NCI-H2029 treated with DMSO at 0.1 percent for 48 hours (cell line): ENCODE data around the gene EIF3A.
"Not testable (repeated sequence)": the region's sequence is repeated elsewhere in the genome, so short reads cannot be mapped to it uniquely, and the experiment has no call there.

ENCODE experiments used
- DNase-seq: peaks from one replicate; lab custom pipeline; 2025; lab: John Stamatoyannopoulos, UW

The EIF3A gene

DNA sequence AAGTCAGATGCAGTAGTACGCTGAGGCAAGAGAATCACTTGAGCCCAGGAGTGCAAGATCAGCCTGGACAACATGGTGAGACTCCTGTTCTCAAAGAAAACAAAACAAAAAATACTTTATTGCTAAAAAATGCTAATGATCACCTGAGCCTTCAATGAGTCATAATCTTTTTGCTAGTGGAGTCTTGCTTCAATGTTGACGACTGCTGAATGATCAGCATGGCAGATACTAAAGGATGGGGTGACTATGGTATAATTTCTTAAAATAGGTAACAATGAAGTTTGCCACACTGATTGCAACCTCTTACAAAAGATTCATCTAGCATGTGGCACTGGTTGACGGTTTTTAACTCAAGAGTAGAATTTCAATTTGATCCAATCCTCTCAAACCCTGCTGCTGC is 28.8 kb downstream of the EIF3A start:
- DNase-seq = no peak

- no peak for DNase-seq
Measured at GRCh38 chr10:119049777-119050176, 30.8 kb downstream of the EIF3A start.

DNA sequence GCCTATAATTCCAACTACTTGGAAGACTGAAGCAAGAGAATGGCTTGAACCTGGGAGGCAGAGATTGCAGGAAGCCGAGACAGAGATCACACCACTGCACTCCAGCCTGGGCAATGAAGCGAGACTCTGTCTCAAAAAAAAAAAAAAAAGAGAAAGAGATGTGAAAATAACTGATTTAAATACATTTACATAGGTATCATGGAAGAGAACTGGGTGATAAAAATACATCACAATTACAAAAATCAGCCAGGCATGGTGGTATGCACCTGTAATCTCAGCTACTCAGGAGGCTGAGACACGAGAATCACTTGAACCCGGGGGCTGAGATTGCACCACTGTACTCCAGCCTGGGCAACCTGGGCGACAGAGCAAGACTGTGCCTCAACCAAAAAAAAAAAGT is 31.3 kb downstream of the EIF3A start:
- no peak for DNase-seq

DNA sequence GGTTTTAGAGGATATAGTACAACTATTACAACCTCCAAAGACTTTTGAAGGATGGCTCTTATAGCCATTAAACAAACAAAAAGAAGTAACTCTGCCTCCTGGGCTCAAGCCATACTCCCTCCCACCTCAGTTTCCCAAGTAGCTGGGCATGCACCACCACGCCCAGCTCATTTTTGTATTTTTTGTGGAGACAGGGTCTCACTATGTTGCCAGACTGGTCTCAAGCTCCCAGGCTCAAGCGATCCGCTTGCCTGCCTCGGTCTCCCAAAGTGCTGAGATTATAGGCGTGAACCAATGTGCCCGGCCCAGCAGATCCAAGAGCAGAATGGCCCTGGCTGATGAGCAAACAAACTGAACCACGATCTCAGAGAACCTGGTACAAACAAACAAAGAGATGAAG is 35.1 kb downstream of the EIF3A start:
- no peak for DNase-seq

GRCh38 chr10:119042169-119042568 is 38.4 kb downstream of the EIF3A start:
- DNase-seq = no peak

DNA sequence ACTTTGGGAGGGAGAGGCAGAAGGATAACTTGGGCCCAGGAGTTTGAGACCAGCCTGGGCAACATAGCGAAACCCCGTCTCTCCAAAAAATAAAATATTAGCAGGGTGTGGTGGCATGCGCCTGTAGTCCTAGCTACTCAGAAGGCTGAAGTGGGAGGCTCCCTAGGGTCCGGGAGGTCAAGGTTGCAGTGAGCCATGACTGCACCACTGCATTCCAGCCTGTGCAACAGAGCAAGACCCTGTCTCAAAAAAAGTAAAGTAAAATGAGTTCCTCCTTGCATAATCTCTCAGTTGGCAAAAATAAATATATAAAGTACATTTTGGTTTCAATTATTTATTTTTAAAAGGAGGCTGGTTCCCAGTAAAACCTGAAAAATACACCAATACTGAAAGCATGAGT is 39.3 kb downstream of the EIF3A start:
- DNase-seq = no peak

DNA sequence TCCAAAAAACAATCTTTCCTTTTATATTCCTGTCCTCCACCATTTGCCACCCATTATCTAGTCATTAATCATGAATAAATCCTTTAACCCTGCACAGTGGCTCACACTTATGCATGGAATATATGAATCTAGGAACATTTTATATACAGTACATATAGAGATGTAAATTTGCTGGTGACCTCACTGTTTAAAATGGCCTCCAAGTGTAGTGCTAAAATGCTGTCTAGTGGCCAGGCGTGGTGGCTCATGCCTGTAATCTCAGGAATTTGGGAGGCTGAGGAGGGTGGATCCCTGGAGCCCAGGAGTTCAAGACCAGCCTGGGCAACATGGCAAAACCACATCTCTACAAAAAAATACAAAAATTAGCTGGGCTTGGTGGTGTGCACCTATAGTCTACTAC is 41.5 kb downstream of the EIF3A start:
- DNase-seq = no peak

DNA sequence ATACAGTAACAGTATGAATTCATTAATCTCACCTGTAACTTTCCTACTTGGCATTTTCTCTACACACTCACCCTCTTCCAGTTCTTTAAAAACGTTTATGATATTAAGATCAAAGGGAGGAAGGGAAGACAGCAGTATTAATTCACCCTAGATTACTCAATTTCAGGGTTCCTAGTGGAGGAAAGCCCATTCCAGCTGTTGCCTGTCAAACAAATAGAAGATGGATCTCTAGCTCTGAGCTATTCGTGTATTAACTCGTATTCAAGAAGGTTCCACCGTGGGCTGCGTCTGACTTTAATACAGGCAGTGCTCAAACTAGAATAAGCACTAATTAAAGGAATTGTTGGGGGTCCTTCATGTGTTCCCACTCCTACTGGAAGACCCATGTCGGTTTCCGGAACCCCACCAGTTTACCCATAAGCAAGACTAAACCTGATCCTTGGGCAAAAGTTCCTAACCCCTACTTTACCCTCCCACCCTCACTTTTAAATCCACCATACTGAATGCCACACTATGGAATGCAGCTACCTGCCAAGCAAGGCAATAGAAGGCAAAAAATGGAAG is 49.0 kb downstream of the EIF3A start:
- DNase-seq = no peak

- no peak for DNase-seq
Measured at GRCh38 chr10:119030421-119031250, 50.0 kb downstream of the EIF3A start.

GRCh38 chr10:119029613-119030420 is 50.8 kb downstream of the EIF3A start, which contains the start of gene NANOS1:
Gene NANOS1 (plus strand): TSS chr10:119029714. CDS start chr10:119029802, 88 bp downstream.
- no peak for DNase-seq

GRCh38 chr10:119028900-119029612 is 51.6 kb downstream of the EIF3A start:
- DNase-seq = no peak

- not testable (repeated sequence) for DNase-seq
Measured at GRCh38 chr10:119028445-119028899, 52.1 kb downstream of the EIF3A start.

DNA sequence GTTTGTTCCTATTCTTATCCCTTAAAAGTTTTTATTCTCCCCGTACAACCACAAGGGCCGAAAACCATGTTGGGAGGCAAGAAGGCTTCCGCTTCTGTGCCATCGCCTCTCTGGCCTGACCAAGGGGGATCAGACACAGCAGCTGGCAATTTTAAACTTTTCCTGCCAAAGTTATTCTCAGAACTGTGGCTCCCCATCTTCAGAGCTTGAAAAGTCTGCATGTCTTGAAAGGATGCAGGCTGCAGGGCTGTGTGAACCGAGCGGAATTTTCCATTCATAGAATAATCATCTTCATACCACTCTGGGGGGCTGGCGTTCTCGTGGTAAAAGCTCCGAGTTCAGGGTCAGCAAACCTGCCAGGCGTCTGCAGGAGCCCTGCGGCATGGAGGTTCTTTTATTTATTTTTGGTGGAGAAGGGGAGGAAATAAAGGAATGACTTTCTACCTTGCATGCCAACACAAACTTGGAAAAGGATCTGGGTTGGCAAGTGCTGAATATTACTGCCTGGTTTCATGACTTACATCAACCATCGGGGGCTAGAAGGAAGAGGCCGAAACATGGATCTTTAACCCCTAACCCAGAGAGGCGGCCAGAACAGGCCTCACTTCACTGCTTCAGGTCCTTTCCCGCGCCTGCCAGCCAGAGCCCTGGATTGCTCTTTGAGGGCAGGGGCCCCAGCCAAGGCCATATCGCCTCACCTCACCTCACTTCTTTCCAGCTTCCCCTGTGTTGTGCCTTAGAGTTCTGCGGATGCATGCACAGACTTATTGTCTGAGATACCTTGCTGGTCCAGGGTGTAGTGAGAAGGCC is 54.1 kb downstream of the EIF3A start:
- no peak for DNase-seq

GRCh38 chr10:119025776-119026175 is 54.8 kb downstream of the EIF3A start:
- DNase-seq = peak; percentile 19

DNA sequence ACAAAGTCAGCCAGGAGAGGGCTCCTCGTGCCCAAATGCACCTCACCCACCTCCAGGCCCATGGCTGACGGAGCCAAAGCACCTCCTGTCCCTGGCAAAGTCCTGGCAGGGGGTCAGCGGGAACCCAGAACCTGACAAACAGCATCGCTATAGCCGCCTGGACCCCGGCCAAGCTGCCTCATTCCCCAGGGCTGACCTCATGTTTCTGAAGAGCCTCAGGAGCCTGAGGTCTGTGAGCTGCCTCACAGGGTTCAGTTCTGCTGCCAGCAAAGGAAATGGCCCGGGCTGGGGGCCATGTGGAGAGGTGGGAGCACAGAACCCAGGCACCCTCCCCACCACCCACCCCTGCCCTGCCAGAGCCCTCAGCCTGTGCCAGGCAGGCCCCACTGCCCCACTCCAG is 55.3 kb downstream of the EIF3A start:
- DNase-seq = no peak

- DNase-seq = no peak
Measured at GRCh38 chr10:119024882-119025281, 55.7 kb downstream of the EIF3A start.

DNA sequence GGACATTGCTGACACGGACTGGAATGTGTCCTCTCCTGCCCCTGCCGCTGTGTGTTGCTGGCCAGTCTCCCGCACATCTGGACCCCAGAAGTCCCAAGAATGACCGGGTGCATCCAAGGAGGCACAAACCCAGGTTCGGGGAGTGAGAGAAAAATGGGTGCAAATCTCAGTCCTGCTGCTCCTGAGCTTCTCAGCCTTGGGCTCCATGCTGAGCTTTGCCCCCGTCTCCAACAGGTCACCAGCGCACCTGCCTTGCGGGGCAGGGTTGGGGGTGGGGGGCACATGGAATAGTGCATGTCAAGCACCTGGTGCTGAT is 57.1 kb downstream of the EIF3A start:
- DNase-seq = no peak

DNA sequence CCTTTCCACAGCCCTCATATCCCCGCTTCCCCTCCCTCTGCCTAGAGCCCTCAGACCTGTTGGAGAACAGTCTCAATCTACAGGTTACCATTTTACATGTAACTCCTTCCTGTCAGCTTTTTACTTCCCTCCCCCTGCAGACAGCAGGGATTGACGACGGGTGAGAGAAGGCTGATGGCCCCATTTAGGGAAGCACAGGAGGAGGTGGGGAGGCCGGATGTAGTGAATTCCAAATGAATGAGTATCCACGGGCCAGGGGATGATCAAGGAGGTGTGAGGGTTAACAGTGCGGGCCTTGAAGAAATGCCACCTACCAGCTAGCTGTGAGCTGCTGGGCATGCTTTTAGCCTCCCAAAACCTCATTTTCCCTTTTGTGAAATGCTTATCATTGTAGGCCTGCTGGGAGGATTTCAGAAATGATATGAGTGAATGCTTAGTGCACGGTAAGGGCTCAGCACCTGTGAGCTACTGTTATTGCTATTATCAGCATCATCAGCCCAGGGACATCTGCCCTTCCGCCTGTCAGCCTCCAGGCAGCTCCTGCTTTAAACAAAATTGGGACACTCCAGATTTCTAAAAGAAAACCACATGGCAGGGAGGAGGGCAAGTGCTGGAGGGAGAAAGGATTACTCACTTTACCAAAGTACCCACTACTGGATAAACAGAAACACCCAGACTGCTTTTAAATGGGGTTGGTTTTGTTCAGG is 57.6 kb downstream of the EIF3A start:
- no peak for DNase-seq

GRCh38 chr10:119020627-119020946 is 60.0 kb downstream of the EIF3A start:
- no peak for DNase-seq

- DNase-seq = no peak
Measured at GRCh38 chr10:119007211-119007574, 73.4 kb downstream of the EIF3A start.
